ENCODE data around the gene BEND7. TPM values are rescaled to one million over a fixed set of nuclear protein-coding genes. Genes with fewer than 3 reads are reported as not detected.
"Not testable (repeated sequence)": the region's sequence is repeated elsewhere in the genome, so short reads cannot be mapped to it uniquely, and the experiment has no call there.

Gene BEND7
- total RNA-seq, 1 donor: 9.0 TPM

- Histone ChIP-seq H2AFZ (ENCODE audit: low read length) (no peak overlapping the region), H3K79me2 (ENCODE audit: insufficient read depth, low read length) (no peaks in the 10 kb centered on the region), H3K27me3 (ENCODE audit: insufficient read depth, low read length) (peaks cover 8% of the 10 kb centered on the region), H3K4me1 (ENCODE audit: insufficient read depth, low read length) (no peaks in the 10 kb centered on the region), H4K20me1 (ENCODE audit: insufficient read depth, low read length) (no peaks in the 10 kb centered on the region), H3K9me3 (ENCODE audit: low read depth, low read length) (no peaks in the 10 kb centered on the region), H3K4me2 (ENCODE audit: insufficient read depth, low read length) (no peak overlapping the region), H3K36me3 (ENCODE audit: insufficient read depth, low read length) (no peaks in the 10 kb centered on the region), H3K27ac (ENCODE audit: low read depth, low read length) (no peak overlapping the region), H3K4me3 (ENCODE audit: insufficient read depth, low read length) (no peak overlapping the region)
- no peak for TF ChIP-seq CTCF (IDR thresholded peaks at IDR 0.05; ENCODE audit: extremely low read depth, low read depth, low read length)
- no peak for DNase-seq (ENCODE audit: insufficient read length, low spot score, missing footprints)
These were observed 27.2 kb upstream of the BEND7 start for GRCh38 chr10:13555884-13556510.

- H4K20me1 ChIP-seq (ENCODE audit: insufficient read depth, low read length): no peaks in the 10 kb centered on the region
- H2AFZ ChIP-seq (ENCODE audit: low read length): no peak overlapping the region
- H3K36me3 ChIP-seq (ENCODE audit: insufficient read depth, low read length): no peaks in the 10 kb centered on the region
- no peaks in the 10 kb centered on the region for H3K79me2 ChIP-seq (ENCODE audit: insufficient read depth, low read length)
- no peak overlapping the region for H3K4me2 ChIP-seq (ENCODE audit: insufficient read depth, low read length)
- no peaks in the 10 kb centered on the region for H3K9me3 ChIP-seq (ENCODE audit: low read depth, low read length)
- peaks cover 3% of the 10 kb centered on the region for H3K27me3 ChIP-seq (ENCODE audit: insufficient read depth, low read length)
- H3K4me3 ChIP-seq (ENCODE audit: insufficient read depth, low read length): no peak overlapping the region
- H3K4me1 ChIP-seq (ENCODE audit: insufficient read depth, low read length): no peaks in the 10 kb centered on the region
- no peak overlapping the region for H3K27ac ChIP-seq (ENCODE audit: low read depth, low read length)
- DNase-seq (ENCODE audit: insufficient read length, low spot score, missing footprints): no peak
- no peak for TF ChIP-seq CTCF (IDR thresholded peaks at IDR 0.05; ENCODE audit: extremely low read depth, low read depth, low read length)
These were observed 22.0 kb upstream of the BEND7 start for GRCh38 chr10:13550802-13551201.

GRCh38 chr10:13542533-13542932, 13.7 kb upstream of the BEND7 start:
- TF ChIP-seq CTCF (IDR thresholded peaks at IDR 0.05; ENCODE audit: extremely low read depth, low read depth, low read length): no peak
- Histone ChIP-seq H3K27me3 (ENCODE audit: insufficient read depth, low read length) (peaks cover 56% of the 10 kb centered on the region), H4K20me1 (ENCODE audit: insufficient read depth, low read length) (no peaks in the 10 kb centered on the region), H3K4me3 (ENCODE audit: insufficient read depth, low read length) (no peak overlapping the region), H2AFZ (ENCODE audit: low read length) (no peak overlapping the region), H3K4me2 (ENCODE audit: insufficient read depth, low read length) (no peak overlapping the region), H3K79me2 (ENCODE audit: insufficient read depth, low read length) (no peaks in the 10 kb centered on the region), H3K36me3 (ENCODE audit: insufficient read depth, low read length) (no peaks in the 10 kb centered on the region), H3K4me1 (ENCODE audit: insufficient read depth, low read length) (no peaks in the 10 kb centered on the region), H3K9me3 (ENCODE audit: low read depth, low read length) (no peaks in the 10 kb centered on the region), H3K27ac (ENCODE audit: low read depth, low read length) (no peak overlapping the region)
- no peak for DNase-seq (ENCODE audit: insufficient read length, low spot score, missing footprints)

GRCh38 chr10:13537985-13538384, 9.2 kb upstream of the BEND7 start:
- not testable (repeated sequence) for DNase-seq (ENCODE audit: insufficient read length, low spot score, missing footprints); H3K4me3 ChIP-seq (ENCODE audit: insufficient read depth, low read length); H4K20me1 ChIP-seq (ENCODE audit: insufficient read depth, low read length); H3K4me1 ChIP-seq (ENCODE audit: insufficient read depth, low read length); H2AFZ ChIP-seq (ENCODE audit: low read length); H3K9me3 ChIP-seq (ENCODE audit: low read depth, low read length); H3K27ac ChIP-seq (ENCODE audit: low read depth, low read length); H3K79me2 ChIP-seq (ENCODE audit: insufficient read depth, low read length); H3K4me2 ChIP-seq (ENCODE audit: insufficient read depth, low read length); H3K36me3 ChIP-seq (ENCODE audit: insufficient read depth, low read length)
- H3K27me3 ChIP-seq (ENCODE audit: insufficient read depth, low read length): peaks cover 52% of the 10 kb centered on the region
